T-helper 17 cell (primary cell): ENCODE results near the gene ELSPBP1. TPM values are rescaled to one million over a fixed set of nuclear protein-coding genes. Genes with fewer than 3 reads are reported as not detected.

ENCODE experiments used
- ATAC-seq: fragments of 150-1000 bp; cut with Tn5 transposase; 2 replicates; pipeline ENCODE4 v1.10.0; 2021; ENCODE audit warnings: mild to moderate bottlenecking, moderate library complexity
- DNase-seq, 3 donors: peaks; one replicate each; pipeline versions ENCODE4 v3.0.0 to v3.0.0-alpha.2; 2020 to 2021
- H3K9me3 ChIP-seq: one replicate; pipeline ENCODE4 v1.7.0; 2013; ENCODE audit warnings: low read length, mild to moderate bottlenecking; ENCODE audit not compliant: control insufficient read depth, poor library complexity, severe bottlenecking
- H3K27ac Mint-ChIP-seq: one replicate; pipeline ENCODE4 v1.8.0; 2022; ENCODE audit warnings: mild to moderate bottlenecking, moderate library complexity, mixed read lengths
- H3K27me3 Mint-ChIP-seq: one replicate; pipeline ENCODE4 v1.8.0; 2022; ENCODE audit warnings: mixed read lengths
- H3K36me3 Mint-ChIP-seq: one replicate; pipeline ENCODE4 v1.8.0; 2022; ENCODE audit warnings: low read depth, mixed read lengths
- H3K4me1 Mint-ChIP-seq: one replicate; pipeline ENCODE4 v1.8.0; 2022; ENCODE audit warnings: mild to moderate bottlenecking, mixed read lengths
- H3K4me3 Mint-ChIP-seq: one replicate; pipeline ENCODE4 v1.8.0; 2022; ENCODE audit warnings: mild to moderate bottlenecking, moderate library complexity, mixed read lengths
- total RNA-seq, 4 donors: library from RNA in 2 of 4; stranded (reverse) in 2 of 4; gene quantifications; one replicate each; pipeline ENCODE4 v1.2.3 and lab custom pipeline; 2022 to 2026

ELSPBP1 gene
- total RNA-seq, 2 donors from 2014 or later, result not detected

GRCh38 chr19:48020686-48021085, 26.3 kb downstream of the ELSPBP1 start:
- Mint-ChIP-seq H3K4me3 (no peak overlapping the region), H3K27ac (no peak overlapping the region), H3K4me1 (no peaks in the 10 kb centered on the region), H3K36me3 (peaks cover 3% of the 10 kb centered on the region), H3K27me3 (peaks cover 61% of the 10 kb centered on the region)
- H3K9me3 ChIP-seq, result no peaks in the 10 kb centered on the region
- ATAC-seq (no peak), DNase-seq (no peak)

- Mint-ChIP-seq H3K36me3 (peaks cover 4% of the 10 kb centered on the region), H3K27me3 (peaks cover 67% of the 10 kb centered on the region), H3K4me3 (no peak overlapping the region), H3K4me1 (no peaks in the 10 kb centered on the region), H3K27ac (no peak overlapping the region)
- no peak for ATAC-seq
- no peak for DNase-seq
- H3K9me3 ChIP-seq, result peaks cover 2% of the 10 kb centered on the region
These were observed 28.6 kb downstream of the ELSPBP1 start for GRCh38 chr19:48023011-48023410.

- no peak overlapping the region for H3K4me3 Mint-ChIP-seq
- ATAC-seq, result no peak
- peaks cover 68% of the 10 kb centered on the region for H3K27me3 Mint-ChIP-seq
- peaks cover 2% of the 10 kb centered on the region for H3K9me3 ChIP-seq
- no peak for DNase-seq
- no peaks in the 10 kb centered on the region for H3K4me1 Mint-ChIP-seq
- no peak overlapping the region for H3K27ac Mint-ChIP-seq
- H3K36me3 Mint-ChIP-seq, result peaks cover 6% of the 10 kb centered on the region
These were observed 29.1 kb downstream of the ELSPBP1 start for GRCh38 chr19:48023518-48023917.

GRCh38 chr19:48025480-48025879, 31.0 kb downstream of the ELSPBP1 start:
- no peak for ATAC-seq
- Mint-ChIP-seq H3K36me3 (peaks cover 6% of the 10 kb centered on the region), H3K4me3 (no peak overlapping the region), H3K4me1 (no peaks in the 10 kb centered on the region), H3K27me3 (peaks cover 67% of the 10 kb centered on the region), H3K27ac (no peak overlapping the region)
- DNase-seq, result no peak
- H3K9me3 ChIP-seq, result peaks cover 2% of the 10 kb centered on the region

GRCh38 chr19:48029431-48029830, 35.0 kb downstream of the ELSPBP1 start:
- H3K36me3 Mint-ChIP-seq, result peaks cover 7% of the 10 kb centered on the region
- DNase-seq (no peak), ATAC-seq (no peak)
- no peaks in the 10 kb centered on the region for H3K4me1 Mint-ChIP-seq
- no peak overlapping the region for H3K4me3 Mint-ChIP-seq
- peaks cover 69% of the 10 kb centered on the region for H3K27me3 Mint-ChIP-seq
- H3K9me3 ChIP-seq, result peaks cover 2% of the 10 kb centered on the region
- H3K27ac Mint-ChIP-seq, result no peak overlapping the region

- Mint-ChIP-seq H3K4me3 (no peak overlapping the region), H3K27ac (no peak overlapping the region), H3K27me3 (peaks cover 63% of the 10 kb centered on the region), H3K36me3 (peaks cover 7% of the 10 kb centered on the region), H3K4me1 (no peaks in the 10 kb centered on the region)
- DNase-seq (no peak), ATAC-seq (no peak)
- peaks cover 2% of the 10 kb centered on the region for H3K9me3 ChIP-seq
These were observed 35.6 kb downstream of the ELSPBP1 start for GRCh38 chr19:48030073-48030472.

GRCh38 chr19:48033604-48034003, 39.2 kb downstream of the ELSPBP1 start:
- Mint-ChIP-seq H3K27me3 (peaks cover 37% of the 10 kb centered on the region), H3K4me3 (no peak overlapping the region), H3K4me1 (no peaks in the 10 kb centered on the region), H3K27ac (no peak overlapping the region), H3K36me3 (peaks cover 4% of the 10 kb centered on the region)
- ATAC-seq, result no peak
- DNase-seq, result no peak
- H3K9me3 ChIP-seq, result peaks cover 5% of the 10 kb centered on the region

- H3K4me3 Mint-ChIP-seq, result no peak overlapping the region
- DNase-seq, result no peak
- H3K9me3 ChIP-seq, result peaks cover 5% of the 10 kb centered on the region
- peaks cover 46% of the 10 kb centered on the region for H3K27me3 Mint-ChIP-seq
- H3K4me1 Mint-ChIP-seq, result no peaks in the 10 kb centered on the region
- H3K36me3 Mint-ChIP-seq, result peaks cover 7% of the 10 kb centered on the region
- H3K27ac Mint-ChIP-seq, result no peak overlapping the region
- ATAC-seq, result no peak
These were observed 42.3 kb downstream of the ELSPBP1 start for GRCh38 chr19:48036765-48037164.

GRCh38 chr19:48041877-48042580, 47.6 kb downstream of the ELSPBP1 start:
- H3K27me3 Mint-ChIP-seq, result peaks cover 48% of the 10 kb centered on the region
- no peaks in the 10 kb centered on the region for H3K4me1 Mint-ChIP-seq
- H3K27ac Mint-ChIP-seq, result no peak overlapping the region
- DNase-seq (no peak), ATAC-seq (no peak)
- H3K36me3 Mint-ChIP-seq, result peaks cover 3% of the 10 kb centered on the region
- no peak overlapping the region for H3K4me3 Mint-ChIP-seq
- H3K9me3 ChIP-seq, result no peaks in the 10 kb centered on the region

- no peak for DNase-seq
- Mint-ChIP-seq H3K27ac (no peak within 1 kb of the TSS), H3K4me3 (no peak within 1 kb of the TSS), H3K27me3 (peaks cover 48% of the 10 kb centered on the region), H3K36me3 (peaks cover 4% of the 10 kb centered on the region), H3K4me1 (no peaks in the 10 kb centered on the region)
- no peaks in the 10 kb centered on the region for H3K9me3 ChIP-seq
- ATAC-seq, result no peak
These were observed 49.3 kb downstream of the ELSPBP1 start, which contains the start of gene CABP5 for GRCh38 chr19:48043675-48044258. Gene CABP5, minus strand, starts transcription at chr19:48044079. Its CDS starts 157 bp downstream, at chr19:48043922.

GRCh38 chr19:48044561-48044960, 50.1 kb downstream of the ELSPBP1 start:
- H3K9me3 ChIP-seq, result no peaks in the 10 kb centered on the region
- Mint-ChIP-seq H3K27ac (no peak overlapping the region), H3K4me3 (no peak overlapping the region), H3K27me3 (peaks cover 43% of the 10 kb centered on the region), H3K4me1 (no peaks in the 10 kb centered on the region), H3K36me3 (peaks cover 4% of the 10 kb centered on the region)
- no peak for DNase-seq
- ATAC-seq, result no peak

- no peak for DNase-seq
- Mint-ChIP-seq H3K4me3 (no peak overlapping the region), H3K4me1 (no peaks in the 10 kb centered on the region), H3K36me3 (peaks cover 2% of the 10 kb centered on the region), H3K27ac (no peak overlapping the region), H3K27me3 (no peaks in the 10 kb centered on the region)
- no peaks in the 10 kb centered on the region for H3K9me3 ChIP-seq
- no peak for ATAC-seq
These were observed 57.1 kb downstream of the ELSPBP1 start for GRCh38 chr19:48051335-48052033.

GRCh38 chr19:48053076-48053475, 58.6 kb downstream of the ELSPBP1 start:
- Mint-ChIP-seq H3K4me1 (no peaks in the 10 kb centered on the region), H3K36me3 (no peaks in the 10 kb centered on the region), H3K4me3 (no peak overlapping the region), H3K27me3 (no peaks in the 10 kb centered on the region), H3K27ac (no peak overlapping the region)
- H3K9me3 ChIP-seq, result no peaks in the 10 kb centered on the region
- DNase-seq, result no peak
- ATAC-seq, result no peak
